Measurements from ENCODE around the gene ETFA.

Gene ETFA

DNA sequence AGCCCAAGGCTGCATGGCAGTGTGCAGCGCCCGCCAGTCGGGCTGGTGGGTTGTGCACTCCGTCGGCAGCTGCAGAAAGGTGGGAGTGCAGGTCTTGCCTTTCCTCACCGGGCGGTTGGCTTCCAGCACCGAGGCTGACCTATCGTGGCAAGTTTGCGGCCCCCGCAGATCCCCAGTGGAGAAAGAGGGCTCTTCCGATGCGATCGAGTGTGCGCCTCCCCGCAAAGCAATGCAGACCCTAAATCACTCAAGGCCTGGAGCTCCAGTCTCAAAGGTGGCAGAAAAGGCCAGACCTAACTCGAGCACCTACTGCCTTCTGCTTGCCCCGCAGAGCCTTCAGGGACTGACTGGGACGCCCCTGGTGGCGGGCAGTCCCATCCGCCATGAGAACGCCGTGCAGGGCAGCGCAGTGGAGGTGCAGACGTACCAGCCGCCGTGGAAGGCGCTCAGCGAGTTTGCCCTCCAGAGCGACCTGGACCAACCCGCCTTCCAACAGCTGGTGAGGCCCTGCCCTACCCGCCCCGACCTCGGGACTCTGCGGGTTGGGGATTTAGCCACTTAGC lies 29.6 kb upstream of the ETFA start:
- no peak for DNase-seq (ENCODE audit: low read depth, low spot score)

DNA sequence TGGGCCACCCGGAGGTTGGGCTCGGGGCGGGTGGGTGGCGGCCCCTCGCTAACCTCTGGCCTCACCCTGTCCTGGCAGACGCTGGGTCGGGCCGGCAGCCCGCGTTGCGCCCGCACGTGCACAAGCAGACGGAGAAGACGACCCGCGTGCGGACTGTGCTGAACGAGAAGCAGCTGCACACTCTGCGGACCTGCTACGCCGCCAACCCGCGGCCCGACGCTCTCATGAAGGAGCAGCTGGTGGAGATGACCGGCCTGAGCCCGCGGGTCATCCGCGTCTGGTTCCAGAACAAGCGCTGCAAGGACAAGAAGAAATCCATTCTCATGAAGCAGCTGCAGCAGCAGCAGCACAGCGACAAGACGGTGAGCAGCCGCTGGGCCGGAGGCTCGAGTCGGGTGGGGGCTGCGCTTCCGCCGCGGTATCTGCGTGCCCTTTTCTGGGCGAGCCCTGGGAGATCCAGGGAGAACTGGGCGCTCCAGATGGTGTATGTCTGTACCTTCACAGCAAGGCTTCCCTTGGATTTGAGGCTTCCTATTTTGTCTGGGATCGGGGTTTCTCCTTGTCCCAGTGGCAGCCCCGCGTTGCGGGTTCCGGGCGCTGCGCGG lies 29.0 kb upstream of the ETFA start:
- no peak for DNase-seq (ENCODE audit: low read depth, low spot score)

DNA sequence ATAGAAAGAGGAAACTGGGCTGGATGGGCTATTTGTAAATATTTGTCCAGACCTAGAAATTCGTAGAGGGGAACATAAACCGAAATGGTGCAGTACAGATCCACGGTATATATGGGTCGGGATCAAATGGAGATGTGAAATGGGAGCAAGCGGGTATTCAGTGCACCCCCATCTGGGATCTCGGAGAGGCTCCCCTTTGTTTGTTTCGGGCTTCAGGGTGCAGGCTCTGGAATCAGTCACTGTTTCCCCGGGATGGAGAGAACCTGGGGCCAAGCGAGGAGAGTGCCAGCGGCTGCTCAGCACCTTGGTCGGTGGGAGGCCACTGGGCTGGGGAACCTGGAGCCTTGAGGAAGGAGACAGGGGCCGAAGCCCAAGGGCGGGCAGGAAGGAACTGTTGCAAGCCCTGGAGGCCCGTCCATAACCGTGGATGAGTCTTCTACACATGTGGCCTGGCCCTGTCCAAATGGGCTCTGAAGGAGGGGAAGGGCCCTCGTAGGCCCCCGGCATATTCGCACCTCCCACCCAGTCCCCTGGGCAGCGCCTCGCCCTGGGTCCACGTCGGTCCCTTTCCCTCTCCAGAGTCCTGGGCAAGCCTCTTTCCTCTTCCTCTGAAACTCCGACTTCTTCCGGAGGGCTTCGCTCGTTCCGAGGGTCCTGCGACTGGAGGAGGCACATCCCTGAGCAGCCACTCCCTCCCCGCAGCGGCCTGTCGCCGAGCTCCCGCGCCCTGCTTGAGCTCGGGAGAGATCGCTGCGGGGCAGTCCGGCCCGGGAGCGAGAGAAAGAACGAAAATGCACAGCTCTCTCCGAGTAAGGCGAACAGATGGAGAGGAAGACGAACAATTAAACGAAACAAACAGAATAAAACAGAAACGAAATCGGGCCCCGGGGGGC lies 28.3 kb upstream of the ETFA start:
- no peak for DNase-seq (ENCODE audit: low read depth, low spot score)

DNA sequence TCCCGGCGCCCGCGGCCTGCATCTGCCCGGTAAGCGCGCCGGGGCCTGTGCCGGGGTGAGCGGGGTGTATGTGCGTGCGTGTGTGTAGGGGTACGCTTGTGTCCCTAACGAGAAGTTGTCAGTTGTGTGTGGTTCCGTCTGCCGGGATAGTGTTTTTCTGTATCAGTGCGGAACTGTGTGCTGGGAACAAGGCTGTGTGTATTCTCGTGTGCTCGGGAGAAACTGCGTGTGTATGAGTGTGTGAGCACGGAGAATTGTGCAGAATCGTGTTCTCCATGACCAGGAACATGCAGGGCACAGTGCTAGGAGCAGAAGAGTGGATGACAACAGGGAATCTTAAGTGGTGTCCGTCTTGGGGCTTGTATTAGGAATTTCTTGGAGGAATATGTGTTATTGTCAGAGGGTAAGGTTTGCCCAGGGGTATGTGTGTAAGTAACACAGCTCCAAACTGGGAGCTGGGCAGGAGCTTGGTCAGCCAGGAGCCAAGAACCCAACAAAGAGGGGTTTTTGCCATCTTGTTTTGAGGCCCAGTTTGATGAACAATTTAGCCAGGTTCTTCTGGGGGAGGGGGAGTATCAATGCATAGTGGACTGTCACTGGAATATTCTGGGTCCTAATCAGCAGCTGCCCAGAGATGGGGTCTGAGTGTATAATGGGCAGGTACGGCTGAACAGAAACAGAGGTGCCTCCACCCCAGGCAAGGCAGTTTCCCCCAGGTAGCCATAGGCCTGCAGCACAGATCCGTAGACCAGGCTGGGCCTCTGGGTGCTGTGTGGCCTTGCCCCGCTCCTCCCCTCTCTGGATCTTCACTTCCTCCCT lies 27.4 kb upstream of the ETFA start:
- no peak for DNase-seq (ENCODE audit: low read depth, low spot score)

DNA sequence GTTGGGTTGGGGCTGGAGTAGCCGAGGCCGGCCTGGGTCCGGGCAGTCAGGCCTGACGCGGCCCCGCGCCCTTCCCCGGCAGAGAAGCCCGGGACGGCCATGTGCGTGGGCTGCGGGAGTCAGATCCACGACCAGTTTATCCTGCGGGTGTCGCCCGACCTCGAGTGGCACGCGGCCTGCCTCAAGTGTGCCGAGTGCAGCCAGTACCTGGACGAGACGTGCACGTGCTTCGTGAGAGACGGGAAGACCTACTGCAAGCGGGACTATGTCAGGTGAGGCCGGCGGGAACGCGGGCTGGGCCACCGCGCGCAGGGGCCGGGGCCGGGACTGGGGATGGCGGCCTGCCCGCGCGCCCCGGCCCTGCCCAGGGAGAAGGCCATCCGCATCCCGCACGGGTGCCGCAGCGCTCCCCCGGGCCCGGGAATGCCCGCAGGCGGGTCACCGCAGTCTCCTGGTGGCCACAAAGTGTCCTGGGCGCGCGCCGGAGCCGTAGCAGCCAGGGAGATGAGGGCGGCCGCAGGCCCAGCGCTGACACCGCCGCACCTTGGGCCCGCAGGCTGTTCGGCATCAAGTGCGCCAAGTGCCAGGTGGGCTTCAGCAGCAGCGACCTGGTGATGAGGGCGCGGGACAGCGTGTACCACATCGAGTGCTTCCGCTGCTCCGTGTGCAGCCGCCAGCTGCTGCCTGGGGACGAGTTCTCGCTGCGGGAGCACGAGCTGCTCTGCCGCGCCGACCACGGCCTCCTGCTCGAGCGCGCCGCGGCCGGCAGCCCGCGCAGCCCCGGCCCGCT lies 26.6 kb upstream of the ETFA start:
- DNase-seq (ENCODE audit: low read depth, low spot score), result no peak

DNA sequence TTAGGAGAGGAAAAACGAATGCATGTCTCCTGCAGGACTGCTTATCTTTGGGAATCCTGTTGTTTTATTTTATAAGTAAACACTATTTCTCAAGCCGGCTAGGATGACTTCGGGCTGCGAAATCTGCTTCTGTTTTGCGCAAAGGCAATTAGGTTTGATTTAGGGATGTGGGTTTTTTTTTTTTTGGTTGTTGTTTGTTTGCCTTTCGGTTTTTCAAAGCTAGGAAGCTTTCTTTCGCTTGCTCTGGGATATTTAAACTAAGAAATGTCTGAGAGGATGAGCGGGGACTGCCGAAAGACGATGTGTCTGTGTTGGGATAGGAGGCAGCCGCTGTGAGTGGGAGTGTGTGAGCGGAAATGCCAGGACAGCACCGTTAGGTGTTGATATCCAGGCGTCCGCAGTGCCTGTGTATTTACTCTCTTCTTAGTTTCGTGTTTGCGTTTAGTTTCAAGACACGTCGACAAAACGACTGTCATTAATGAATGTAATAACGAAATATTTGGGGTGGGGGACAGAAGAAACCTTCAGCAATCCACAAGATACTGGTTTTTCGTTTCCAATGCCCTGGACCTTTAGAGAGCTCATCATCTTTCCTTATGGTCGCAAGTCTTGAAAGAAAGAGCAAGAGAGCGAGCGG lies 25.9 kb upstream of the ETFA start:
- no peak for DNase-seq (ENCODE audit: low read depth, low spot score)

- peak; percentile 83 for DNase-seq (ENCODE audit: low read depth, low spot score)
Observed at GRCh38 chr15:76336254-76337058, 25.2 kb upstream of the ETFA start, which contains the start of gene ISL2. ISL2 (plus strand) TSS chr15:76336773; CDS start chr15:76336884, 111 bp downstream.

DNA sequence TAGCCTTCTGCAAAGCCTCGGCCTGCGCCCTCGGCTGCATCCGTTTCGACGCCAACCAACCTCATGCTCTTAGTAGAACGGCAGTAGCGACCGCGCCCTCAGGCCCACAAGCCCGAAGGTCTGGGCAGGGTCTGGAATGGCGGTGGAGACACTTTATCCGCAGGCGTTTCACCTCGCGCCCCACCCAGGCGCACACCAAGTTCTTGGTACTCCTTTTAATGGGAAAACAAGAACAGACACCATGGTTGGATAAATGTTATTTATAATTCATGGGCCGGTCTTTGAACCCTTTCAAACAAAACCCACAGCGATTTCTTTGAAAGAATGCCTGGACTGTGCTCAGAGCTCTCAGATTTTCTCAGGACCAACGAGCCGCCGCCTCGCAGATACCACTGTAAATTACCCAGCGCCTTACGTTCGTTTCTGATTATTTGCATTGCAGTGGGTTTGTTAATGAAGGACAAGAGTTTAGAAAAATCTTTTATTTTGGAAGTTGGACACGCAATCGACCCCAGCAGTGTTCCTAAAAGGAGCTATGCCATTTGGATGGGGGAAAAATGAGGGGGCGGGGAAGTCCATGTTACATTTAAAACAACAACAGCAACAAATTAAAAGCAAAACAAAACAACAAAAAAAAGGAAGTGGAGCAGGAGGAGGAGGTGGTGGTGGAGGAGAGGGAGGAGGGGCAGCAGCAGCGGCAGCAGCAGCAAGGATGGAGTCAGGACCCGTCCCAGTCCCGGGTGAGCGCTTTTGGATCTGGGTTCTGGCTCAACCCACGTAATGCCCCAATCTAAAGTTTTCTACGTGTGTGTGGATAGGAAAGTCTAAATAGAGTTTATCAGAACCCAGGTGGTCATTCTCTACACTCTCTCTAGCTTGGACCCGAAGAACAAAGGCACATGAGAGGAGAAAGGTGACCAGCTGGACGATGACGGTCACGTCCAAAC lies 24.3 kb upstream of the ETFA start:
- no peak for DNase-seq (ENCODE audit: low read depth, low spot score)

- DNase-seq (ENCODE audit: low read depth, low spot score), result no peak
Observed at GRCh38 chr15:76334438-76335306, 23.4 kb upstream of the ETFA start.

DNA sequence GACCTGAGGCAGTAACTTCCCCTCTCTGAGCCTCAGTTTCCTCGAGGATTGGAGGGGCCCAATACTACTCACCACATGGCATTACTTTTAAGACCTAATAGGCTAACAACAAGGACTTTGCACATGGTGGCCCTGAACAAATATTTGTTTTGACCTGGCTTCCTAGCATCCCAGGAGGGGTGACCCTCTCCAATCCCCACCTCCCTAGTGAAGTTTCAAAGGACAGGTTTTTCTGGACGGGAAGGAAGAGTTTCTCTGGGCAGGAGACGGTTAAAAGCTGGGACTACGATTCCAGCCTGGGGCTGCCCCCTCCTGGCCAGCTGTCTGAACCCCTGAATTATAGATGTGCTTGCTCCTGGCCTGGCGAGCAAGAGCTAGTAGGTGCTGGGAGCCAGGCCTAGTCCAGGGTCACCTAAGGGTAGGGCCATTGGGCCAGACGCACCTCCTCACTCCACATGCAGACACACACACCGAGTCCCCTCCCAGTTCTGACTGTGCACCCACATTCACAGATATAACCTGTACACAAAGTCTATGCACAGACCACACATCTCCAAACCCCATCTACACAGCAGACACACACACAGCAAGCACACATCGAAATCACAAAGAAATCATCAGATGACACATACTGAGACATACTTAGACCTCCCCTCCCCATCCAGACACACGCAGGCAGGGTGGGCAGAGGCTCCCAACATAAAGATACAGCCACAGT lies 22.6 kb upstream of the ETFA start:
- DNase-seq (ENCODE audit: low read depth, low spot score), result no peak

GRCh38 chr15:76333309-76333708 lies 22.0 kb upstream of the ETFA start:
- DNase-seq (ENCODE audit: low read depth, low spot score), result no peak

DNA sequence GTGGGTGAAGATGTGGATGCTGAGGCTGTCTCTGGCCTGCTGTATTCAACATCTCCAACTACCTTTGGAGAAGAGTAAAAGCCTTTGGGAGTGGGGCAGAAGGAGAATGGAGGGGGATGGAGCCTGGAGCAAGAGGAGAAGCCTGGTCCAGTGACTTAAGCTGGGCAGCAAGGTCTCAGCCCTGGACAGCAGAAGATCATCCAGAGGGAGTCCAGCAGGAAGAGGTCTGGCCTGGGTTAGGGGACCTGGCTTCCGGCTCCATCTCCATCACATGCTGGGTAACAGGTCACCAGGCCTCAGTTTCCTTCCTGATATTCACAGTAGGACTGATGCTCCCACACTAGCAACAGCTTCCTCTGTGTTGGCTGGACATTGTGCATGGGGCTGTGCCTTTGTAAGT lies 21.5 kb upstream of the ETFA start:
- DNase-seq (ENCODE audit: low read depth, low spot score), result no peak

DNA sequence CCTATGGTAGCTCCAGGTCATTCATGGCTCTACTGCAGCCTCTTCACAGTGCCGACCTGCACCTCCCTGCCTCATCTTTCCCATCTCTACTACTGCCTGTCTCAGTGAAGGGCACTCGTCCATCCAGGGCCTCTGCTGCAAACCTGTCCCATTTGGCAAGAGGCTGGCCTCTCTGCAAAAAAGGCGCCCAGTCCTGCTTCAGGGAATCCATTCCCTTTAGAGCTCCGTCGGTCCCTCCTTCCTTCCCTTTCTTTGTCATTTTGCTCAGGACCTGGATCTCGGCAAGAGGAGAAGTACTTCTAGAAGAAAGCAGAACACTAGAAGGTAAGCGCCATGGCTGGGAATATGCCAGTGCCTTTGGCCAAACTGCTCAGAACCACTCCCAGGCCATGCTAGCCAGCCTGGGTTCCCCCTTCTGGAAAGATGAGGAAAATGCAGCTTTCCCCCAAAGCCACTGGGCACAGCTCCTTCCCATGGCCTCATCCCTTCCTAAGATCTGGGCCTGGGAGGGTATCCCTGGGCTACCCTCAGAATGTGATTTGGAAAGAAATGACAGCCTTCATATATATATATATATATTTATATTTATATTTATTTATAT lies 18.9 kb upstream of the ETFA start:
- DNase-seq (ENCODE audit: low read depth, low spot score), result no peak

DNA sequence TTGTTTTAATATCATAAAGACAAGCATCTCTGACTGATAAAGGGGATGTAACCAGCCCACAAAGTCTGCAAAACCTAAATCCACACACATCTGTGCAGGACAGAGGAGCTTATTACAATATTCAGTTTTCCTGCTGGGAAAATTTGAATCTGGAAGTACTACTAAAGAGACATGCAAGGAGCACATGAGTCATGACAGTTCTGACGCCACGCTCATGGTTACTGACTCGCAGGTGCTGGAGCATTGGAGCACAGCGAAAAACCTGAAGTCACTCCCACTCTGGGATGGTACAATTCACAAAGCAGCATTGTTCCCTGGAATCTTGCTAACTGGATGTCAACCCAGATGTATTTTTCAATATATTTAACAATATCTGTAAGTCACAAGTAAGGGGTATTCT lies 17.7 kb upstream of the ETFA start:
- no peak for DNase-seq (ENCODE audit: low read depth, low spot score)

DNA sequence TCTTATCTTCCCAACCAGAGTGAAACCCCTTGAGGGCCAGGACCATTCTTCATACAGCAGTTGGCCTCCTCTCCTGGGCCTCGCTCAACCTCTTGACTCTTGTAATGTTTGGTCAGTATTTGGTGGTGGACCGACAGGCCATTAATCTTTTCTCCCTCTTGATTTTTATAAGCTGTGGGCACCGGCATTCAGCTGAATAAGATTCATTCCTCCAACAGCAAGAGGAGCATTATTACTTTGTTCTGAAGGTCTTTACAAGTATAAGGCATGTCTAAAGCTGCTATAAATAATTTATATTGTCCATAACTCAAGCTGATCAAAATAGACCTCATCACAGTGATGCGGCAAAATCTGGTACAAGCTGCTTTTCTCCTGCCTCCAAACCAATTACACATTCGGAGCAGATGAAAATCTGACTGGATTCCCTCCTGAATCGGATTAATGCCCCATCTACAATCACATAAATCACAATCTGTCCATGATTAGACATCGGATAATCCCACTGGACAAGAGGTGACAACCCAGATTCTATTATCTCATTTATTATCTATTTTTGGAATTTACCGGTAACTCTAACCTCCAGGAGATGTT lies 16.9 kb upstream of the ETFA start:
- DNase-seq (ENCODE audit: low read depth, low spot score), result no peak
